NB4 (cell line): ENCODE results near the gene VDR.

Experiments
- DNase-seq: peaks from one replicate; pipeline ENCODE4 v3.0.0; 2010; ENCODE audit warnings: low read depth
- H3K4me3 ChIP-seq: one replicate; pipeline ENCODE4 v1.5.1; 2011; ENCODE audit warnings: mild to moderate bottlenecking, low read depth, low read length, moderate library complexity
- CTCF ChIP-seq: IDR thresholded peaks from one replicate; pipeline ENCODE4 v1.5.1; 2012; ENCODE audit warnings: low read depth, low read length
- MYC ChIP-seq: IDR thresholded peaks from 2 replicates; pipeline ENCODE4 v1.6.1; 2011; ENCODE audit warnings: low read depth, low read length
- POLR2A ChIP-seq: IDR thresholded peaks from 2 replicates; pipeline ENCODE4 v1.6.1; 2011; ENCODE audit warnings: mild to moderate bottlenecking; ENCODE audit not compliant: insufficient read length; ENCODE audit errors: extremely low read depth
- TF ChIP-seq, protein P1 (sequence below): IDR thresholded peaks from 2 replicates; pipeline ENCODE4 v1.6.1; 2011; ENCODE audit warnings: low read depth, low read length

The VDR gene

GRCh38 chr12:47821346-47821706 lies 83.5 kb downstream of the VDR start:
- no peak for DNase-seq
- no peak overlapping the region for H3K4me3 ChIP-seq
- TF ChIP-seq, protein P1, sequence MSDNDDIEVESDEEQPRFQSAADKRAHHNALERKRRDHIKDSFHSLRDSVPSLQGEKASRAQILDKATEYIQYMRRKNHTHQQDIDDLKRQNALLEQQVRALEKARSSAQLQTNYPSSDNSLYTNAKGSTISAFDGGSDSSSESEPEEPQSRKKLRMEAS, result no peak
- no peak for TF ChIP-seq CTCF
- no peak for TF ChIP-seq MYC
- TF ChIP-seq POLR2A, result no peak

- TF ChIP-seq CTCF, result no peak
- no peak for TF ChIP-seq POLR2A
- no peak for TF ChIP-seq MYC
- TF ChIP-seq, protein P1, result no peak
- no peak overlapping the region for H3K4me3 ChIP-seq
- no peak for DNase-seq
These were observed 84.0 kb downstream of the VDR start for GRCh38 chr12:47820631-47821345.

DNA sequence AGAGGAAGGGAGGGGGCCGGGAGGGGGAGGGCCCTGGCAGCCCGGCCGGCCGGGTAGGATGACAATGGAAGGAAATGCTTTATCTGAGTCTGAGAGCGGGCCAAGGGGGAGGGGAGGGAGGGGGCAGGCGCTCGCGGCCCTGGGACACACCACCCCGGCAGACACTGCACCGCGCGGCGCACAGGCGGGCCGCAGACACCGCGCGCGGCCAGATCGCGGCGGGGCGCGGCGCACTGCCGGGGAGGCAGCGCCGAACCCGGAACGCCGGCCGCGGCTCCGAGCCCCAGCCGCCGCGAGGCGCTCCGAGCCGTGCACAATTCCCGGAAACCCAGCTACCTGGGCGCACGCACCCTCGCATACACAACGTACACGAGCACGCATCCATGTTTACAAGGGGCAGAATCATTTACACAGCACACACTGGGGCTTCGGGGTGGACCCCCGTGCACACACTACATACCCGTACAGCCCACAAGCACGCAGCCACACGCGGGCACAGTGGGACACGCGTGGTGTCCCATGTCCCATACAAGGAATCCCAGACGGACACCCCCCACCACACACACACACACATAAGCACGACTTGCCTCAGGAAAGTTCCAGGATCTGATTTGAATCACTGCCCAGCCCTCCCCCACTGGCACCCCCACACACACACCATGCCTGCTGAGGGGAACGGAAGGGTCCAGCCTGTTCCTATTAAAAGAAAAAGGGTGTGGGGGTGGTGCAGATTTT lies 84.7 kb downstream of the VDR start, which contains the start of gene HDAC7:
HDAC7 (minus strand) TSS at position 8 of the 735 bp plus-strand sequence. CDS start 118 bp downstream, outside the sequence.
- H3K4me3 ChIP-seq, result peak within 1 kb of the TSS; percentile 67
- TF ChIP-seq POLR2A (peak; percentile 64), CTCF (no peak), MYC (peak; percentile 28; the same call in 1 of the 2 replicates)
- TF ChIP-seq, protein P1, result no peak; the same call in 1 of the 2 replicates
- DNase-seq, result peak; percentile 86

- peak; percentile 27 for TF ChIP-seq CTCF
- TF ChIP-seq POLR2A, result peak; percentile 52
- no peak for TF ChIP-seq MYC
- TF ChIP-seq, protein P1, result peak; percentile 32; the same call in 1 of the 2 replicates
- H3K4me3 ChIP-seq, result peak overlapping the region; percentile 67
- peak; percentile 69 for DNase-seq
These were observed 85.5 kb downstream of the VDR start for GRCh38 chr12:47819138-47819895.

GRCh38 chr12:47818467-47819137 lies 86.2 kb downstream of the VDR start:
- peak overlapping the region; percentile 63 for H3K4me3 ChIP-seq
- peak; percentile 35 for DNase-seq
- TF ChIP-seq POLR2A (no peak), MYC (no peak)
- TF ChIP-seq, protein P1, result no peak
